HEK293T (cell line): ENCODE data around the gene BOD1.

Experiments used
- BHLHE40 ChIP-seq: fragments of 450-650 bp; IDR thresholded peaks from 2 replicates; pipeline ENCODE4 v1.6.1; 2016; ENCODE audit warnings: mild to moderate bottlenecking, moderate library complexity, borderline replicate concordance
- CTBP1 ChIP-seq: fragments of 450-650 bp; IDR thresholded peaks from 2 replicates; pipeline ENCODE4 v1.6.1; 2016; ENCODE audit warnings: borderline replicate concordance
- FOXA1 ChIP-seq: fragments of 450-650 bp; IDR thresholded peaks from 2 replicates; pipeline ENCODE4 v1.6.1; 2016; ENCODE audit warnings: mild to moderate bottlenecking
- FOXK2 ChIP-seq: fragments of 450-650 bp; IDR thresholded peaks from 2 replicates; pipeline ENCODE4 v1.6.1; 2016; ENCODE audit warnings: mild to moderate bottlenecking
- FOXM1 ChIP-seq: fragments of 450-650 bp; IDR thresholded peaks from 2 replicates; pipeline ENCODE4 v1.6.1; 2017; ENCODE audit warnings: mild to moderate bottlenecking, borderline replicate concordance
- PKNOX1 ChIP-seq: fragments of 450-650 bp; IDR thresholded peaks from 2 replicates; pipeline ENCODE4 v1.6.1; 2016
- SP1 ChIP-seq: fragments of 450-650 bp; IDR thresholded peaks from 2 replicates; pipeline ENCODE4 v1.6.1; 2017
- SUZ12 ChIP-seq: fragments of 450-650 bp; IDR thresholded peaks from 2 replicates; pipeline ENCODE4 v1.6.1; 2016; ENCODE audit warnings: mild to moderate bottlenecking
- TARDBP ChIP-seq: fragments of 450-650 bp; IDR thresholded peaks from 2 replicates; pipeline ENCODE4 v1.6.1; 2016
- ZNF384 ChIP-seq: fragments of 450-650 bp; IDR thresholded peaks from 2 replicates; pipeline ENCODE4 v1.6.1; 2016

- no peak for TF ChIP-seq FOXM1
- no peak for TF ChIP-seq BHLHE40
- no peak for TF ChIP-seq SP1
- TF ChIP-seq SUZ12 = no peak
- TF ChIP-seq FOXA1 = no peak
- TF ChIP-seq PKNOX1 = no peak
- TF ChIP-seq CTBP1 = no peak
- no peak for TF ChIP-seq TARDBP
- no peak for TF ChIP-seq ZNF384
- TF ChIP-seq FOXK2 = no peak
Measured at GRCh38 chr5:173574983-173575382, 41.5 kb downstream of the BOD1 start.
